Heart left ventricle (tissue), 13 donors: ENCODE results near the gene RUFY3.

ENCODE experiments used
- CTCF ChIP-seq, 12 donors: fragments of 200-600 bp; sonication (generic) in 4 of 12; IDR thresholded peaks; one replicate each; pipeline versions ENCODE4 v1.5.0 to v1.8.0; 2018 to 2022; ENCODE audit warnings: antibody characterized with exemption in 12 of 12, mild to moderate bottlenecking in 5 of 12
- POLR2A ChIP-seq, 2 donors: fragments of 450-650 bp; IDR thresholded peaks; one replicate each; pipeline ENCODE4 v1.6.1; 2017; ENCODE audit warnings: antibody characterized with exemption in 2 of 2, mild to moderate bottlenecking in 2 of 2, moderate library complexity in 2 of 2
- donor health status: ischemic (EF 13 %, LVEDD 7.1; RV severe dilation, severe dysfunction).
- donor health status: DM: no; HTN: yes; CAD: no.
- donor health status: DM: no; HTN: no; CAD: no.
- donor health status: ischemic (EF 25% LVEDD 6.9; RV normal size, moderate dysfunction).
- donor health status: ischemic (EF 25% LVEDD 5.7; RV mildly dilated, moderate dysfunction).
- donor health status: ischemic (EF 35%, LVEDD 5.7; RV mildly dilated, moderate dysfunction).
- donor health status: nonischemic (EF 11% LVEDD 7.7; RV severe dilation, severe dysfunction).
- donor health status: DM: yes; HTN: yes; CAD: no.
- donor health status: PGD.
- donor health status: ischemic (EF 29% LVEDD 5.4; RV normal size, mild dysfunction).
- donor health status: nonischemic (EF 23%, LVEDD 6.1; RV moderate dilation, normal function).

GRCh38 chr4:70713453-70714078, 8.2 kb upstream of the RUFY3 start:
- TF ChIP-seq CTCF (IDR thresholded peaks at IDR 0.05) (no peak), POLR2A (IDR thresholded peaks at IDR 0.05) (no peak)
